HG03060 (cell line): Measurements from ENCODE around the gene PODNL1.

Experiments used
- ATAC-seq: cut with Tn5 transposase; IDR thresholded peaks from one replicate; pipeline ENCODE4 v1.9.1; 2021; ENCODE audit warnings: low read depth, moderate number of reproducible peaks; ENCODE audit not compliant: unreplicated experiment

Gene PODNL1

DNA sequence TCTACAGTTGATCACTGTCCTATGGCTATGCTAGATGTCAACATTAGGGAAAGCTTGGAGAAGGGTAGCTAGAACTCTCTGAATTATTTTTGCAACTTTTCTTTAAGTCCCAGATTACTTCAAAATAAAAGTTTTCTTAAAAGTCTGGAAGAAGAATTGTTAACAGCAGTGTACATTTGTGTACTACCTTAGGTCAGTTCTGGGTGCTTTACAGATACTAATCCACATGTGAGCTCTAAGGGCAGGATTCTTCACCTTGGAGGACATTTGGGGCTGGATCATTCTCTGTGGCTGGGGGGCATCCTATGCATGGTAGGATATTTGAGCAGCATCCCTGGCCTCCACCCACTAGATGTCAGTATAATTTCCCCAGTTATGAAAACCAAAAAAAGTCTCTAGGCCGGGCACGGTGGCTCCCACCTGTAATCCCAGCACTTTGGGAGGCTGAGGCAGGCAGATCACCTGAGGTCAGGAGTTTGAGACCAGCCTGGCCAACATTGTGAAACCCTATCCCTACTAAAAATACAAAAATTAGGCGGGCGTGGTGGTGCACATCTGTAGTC, 35.1 kb downstream of the PODNL1 start:
- ATAC-seq: no peak

DNA sequence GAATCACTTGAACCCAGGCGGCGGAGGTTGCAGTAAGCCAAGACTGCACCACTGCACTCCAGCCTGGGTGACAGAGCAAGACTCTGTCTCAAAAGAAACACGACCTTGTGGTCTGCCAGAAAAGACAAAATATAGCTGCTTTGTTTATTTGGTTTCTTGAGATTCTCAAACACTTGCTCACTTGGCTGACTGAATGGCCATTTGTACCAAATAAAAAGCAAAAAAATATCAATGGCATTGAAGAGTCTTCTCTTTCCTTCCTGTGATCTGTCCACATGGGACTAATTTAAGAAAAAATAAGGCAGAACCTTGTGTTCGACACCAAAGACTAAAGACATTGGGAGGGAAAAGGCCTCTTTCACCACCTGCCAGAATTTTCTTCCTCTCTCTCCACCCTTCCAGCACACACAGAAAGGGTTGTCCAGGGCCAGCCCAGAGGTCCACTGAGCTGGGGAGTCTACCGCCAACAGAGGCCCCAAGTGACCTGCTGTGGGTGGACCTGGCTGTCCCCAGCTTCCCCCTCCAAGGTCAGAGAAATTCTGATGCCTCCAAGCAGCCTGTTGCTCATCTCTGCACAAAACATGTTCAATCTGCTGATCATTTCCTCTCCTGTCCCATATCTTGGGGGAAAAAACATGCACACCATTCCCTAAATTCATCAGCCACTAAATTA, 38.2 kb downstream of the PODNL1 start:
- no peak for ATAC-seq

DNA sequence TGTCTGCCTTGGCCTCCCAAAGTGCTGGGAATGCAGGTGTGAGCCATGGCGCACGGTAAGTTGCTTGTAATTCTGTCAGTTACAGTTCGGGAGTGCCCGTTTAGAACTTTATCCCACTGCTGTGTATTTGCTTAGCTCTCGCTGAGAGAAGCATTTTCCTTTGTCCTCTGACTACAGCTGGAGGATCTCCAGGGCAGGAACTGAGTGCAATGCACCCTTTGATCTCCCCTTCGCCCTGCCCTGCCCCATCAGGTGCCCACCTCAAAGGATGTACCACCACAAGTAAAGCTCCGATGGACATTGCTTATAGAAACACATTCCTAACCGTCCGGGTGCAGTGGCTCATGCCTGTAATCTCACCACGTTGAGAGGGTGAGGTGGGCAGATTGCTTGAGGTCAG, 38.8 kb downstream of the PODNL1 start:
- no peak for ATAC-seq

DNA sequence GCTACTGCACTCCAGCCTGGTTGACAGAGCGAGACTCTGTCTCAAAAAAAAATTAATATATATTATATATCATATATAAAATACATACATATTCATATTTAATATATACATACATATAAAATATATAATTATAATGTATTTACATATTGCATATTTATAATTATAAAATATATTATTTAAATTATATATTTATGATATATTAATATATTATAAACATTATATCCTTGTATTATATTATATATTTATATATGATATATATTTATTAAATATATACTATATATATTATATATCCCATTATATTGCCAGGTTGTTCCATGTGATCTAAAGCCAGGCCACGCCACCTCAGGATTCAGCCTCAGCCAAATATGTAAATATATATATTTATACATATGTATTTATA, 42.0 kb downstream of the PODNL1 start:
- ATAC-seq: no peak

DNA sequence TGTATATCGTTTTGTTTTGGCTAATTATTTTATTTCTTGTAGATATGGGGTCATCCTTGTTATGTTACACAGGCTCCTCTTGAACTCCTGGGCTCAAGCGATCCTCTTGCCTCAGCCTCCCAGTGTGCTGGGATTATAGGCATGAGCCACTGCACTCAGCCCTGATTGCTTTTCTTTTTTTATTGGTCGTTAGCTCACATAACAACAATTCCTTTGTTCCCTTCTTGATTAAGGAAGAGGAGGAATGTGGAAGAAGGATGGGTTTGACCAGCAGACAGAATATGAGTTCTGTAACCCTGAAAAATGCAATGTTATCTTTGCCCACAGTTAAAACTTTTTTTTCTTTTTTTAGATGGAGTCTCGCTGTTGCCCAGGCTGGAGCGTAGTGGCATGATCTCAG, 43.7 kb downstream of the PODNL1 start:
- no peak for ATAC-seq

DNA sequence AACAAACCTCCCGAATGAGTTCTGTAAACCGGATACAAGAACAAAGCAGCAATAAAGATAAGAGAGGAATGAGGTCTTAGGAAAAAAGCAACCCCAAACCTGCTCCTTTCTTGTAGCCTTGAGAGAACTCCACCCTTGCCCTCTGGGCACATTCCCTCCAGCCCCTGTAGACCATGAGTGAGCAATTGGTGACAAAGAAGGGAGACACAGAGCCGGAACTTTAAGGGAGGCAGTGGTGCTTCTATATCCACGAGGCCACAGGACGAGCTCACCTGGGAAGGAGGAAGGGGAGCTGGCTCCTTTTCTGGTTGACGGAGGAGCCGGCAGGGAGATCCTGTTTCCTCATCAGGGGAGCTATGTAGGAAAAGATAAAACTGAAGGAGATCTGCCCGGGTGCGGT, 45.3 kb downstream of the PODNL1 start:
- ATAC-seq: no peak

DNA sequence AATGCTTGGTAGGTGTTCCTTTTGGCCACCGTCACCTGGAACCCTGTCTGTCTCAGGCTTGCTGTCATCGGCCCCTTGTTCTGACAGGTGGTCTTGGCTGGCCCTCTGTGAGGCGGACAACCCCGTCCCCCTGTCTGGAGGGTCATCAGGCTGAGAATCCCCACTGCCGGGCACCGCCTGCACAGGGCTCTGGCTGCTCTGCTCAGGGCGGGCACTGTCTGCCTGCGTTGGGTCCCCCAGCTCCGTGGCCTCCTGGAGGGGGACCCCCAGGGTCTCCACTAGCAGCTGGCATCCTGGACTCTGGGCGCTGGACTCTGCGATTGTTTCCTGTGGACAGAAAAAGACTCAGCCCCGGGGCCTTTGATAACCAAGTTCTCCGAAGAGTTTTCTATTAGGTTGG, 48.1 kb downstream of the PODNL1 start:
- no peak for ATAC-seq

DNA sequence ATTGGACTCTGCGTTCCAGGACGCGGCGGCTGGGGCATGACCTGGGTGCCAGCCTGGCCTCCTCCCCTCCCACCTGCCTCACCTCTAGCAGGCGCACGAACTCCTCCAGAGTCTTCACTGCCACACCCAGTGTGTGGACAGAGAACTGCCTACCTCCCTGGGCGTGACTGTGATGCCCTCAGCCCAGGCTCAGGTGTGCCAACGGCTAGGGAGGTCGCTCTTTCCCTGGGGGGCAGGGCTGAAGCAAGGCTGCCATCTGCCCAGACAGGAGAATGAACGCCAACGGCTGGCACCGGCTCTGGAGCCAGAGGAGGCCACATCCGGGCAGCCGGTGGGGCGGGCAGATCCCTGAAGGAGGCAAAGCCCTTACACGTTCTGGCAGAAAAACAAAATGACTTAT, 49.9 kb downstream of the PODNL1 start:
- no peak for ATAC-seq

DNA sequence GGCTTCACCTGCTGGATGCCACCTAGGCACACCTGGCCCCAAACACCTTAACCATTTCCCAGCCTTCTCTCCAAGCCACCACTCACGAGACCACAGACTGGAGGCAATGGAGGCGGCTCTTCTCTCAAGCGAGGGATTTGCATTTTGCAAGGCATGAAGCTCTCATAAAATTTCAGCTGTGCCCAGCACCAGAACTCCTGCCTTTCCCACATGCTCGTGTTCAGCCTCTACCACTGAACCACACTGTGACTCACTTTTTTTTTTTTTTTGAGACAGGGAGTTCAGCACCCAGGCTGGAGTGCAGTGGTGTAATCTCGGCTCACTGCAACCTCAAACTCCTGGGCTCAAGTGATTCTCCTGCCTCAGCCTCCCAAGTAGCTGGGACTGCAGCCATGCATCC, 50.7 kb downstream of the PODNL1 start:
- no peak for ATAC-seq

DNA sequence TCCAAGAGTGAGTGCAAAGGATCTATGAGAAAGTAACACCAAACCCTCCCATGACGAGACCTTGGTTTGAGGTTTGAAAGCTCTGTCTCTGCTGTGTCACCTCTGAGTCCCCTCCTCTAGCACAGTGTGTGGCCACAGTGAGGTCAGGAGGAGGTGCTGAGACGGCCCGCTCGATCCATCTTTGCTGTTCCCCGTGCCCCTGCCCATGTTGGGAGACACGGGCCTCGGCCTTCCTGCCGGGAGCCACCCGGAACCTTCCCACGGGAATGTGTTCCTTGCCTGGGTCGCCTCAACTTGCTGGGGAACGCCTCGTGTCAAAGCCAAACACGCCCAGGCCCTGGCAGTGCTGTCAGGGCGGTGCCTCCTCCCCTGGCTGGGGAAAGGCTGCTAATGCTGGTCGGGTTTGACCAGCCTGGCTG, 51.2 kb downstream of the PODNL1 start:
- ATAC-seq: no peak

DNA sequence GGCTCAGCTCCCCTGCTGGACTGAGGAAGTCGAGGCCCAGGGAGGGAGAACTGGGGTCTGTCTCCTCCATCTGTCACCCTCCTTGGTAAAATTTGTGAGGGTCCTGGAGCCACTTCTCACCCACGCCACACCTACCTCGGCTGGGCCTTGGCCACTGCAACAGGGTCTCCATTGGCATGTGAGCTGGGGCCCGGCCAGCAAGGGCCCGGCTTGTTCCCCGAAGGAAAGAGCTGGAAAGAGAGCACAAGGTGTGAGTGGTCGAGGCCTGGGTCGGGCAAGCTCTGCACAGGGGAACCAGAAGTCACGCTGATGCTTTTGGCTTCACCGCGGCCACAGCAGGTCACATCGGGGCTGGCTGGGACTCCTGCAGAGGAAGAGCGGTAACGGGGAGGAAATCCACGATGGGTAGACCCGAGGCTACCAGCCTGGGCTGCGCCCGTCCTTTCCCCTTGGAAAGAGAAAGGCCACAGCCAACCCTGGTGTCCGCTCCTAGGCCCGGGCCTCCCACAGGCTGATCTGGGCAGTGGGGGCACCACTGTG, 52.3 kb downstream of the PODNL1 start:
- no peak for ATAC-seq

DNA sequence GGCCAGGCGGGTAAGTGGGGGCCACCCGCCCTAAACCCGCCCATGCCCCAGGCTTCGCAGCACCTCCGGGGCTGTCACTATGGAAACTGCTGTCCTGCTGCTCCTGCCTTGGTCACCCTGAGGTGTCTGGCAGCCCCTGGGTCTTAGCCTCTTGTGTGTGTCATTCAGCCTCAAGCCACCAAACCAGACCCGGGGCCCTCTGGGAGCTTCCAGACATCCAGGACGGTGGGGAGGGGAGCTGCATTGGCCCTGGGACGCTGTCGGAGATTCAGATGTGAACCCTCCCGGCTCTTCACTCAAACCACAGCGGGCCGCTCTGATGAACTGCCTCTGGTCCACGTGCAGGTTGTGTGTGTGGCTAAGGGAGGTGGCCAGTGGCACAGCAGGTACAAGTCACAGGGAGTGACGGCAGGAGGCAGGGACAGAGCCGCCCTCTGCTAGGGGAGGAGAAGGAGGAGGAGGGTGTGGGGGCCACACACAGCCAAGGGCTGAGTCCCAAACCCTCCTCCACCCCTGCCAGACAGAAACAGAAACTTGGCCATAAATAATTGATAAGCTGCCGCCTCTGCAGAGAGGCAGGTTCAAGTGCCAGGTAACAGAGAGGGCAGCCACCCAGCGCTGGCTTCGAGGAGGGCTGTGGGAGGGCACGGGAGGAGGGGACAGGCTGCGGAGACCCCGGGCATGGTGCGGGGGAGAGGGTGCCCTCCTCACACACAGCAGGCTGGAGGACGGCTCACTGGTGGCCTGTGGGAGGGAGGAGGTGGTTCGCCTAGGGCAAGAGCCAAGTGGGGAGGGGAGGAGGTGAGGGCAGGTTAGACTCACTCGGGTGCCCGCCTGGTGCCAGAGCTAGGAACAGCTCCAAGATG, 53.3 kb downstream of the PODNL1 start:
- ATAC-seq: no peak

DNA sequence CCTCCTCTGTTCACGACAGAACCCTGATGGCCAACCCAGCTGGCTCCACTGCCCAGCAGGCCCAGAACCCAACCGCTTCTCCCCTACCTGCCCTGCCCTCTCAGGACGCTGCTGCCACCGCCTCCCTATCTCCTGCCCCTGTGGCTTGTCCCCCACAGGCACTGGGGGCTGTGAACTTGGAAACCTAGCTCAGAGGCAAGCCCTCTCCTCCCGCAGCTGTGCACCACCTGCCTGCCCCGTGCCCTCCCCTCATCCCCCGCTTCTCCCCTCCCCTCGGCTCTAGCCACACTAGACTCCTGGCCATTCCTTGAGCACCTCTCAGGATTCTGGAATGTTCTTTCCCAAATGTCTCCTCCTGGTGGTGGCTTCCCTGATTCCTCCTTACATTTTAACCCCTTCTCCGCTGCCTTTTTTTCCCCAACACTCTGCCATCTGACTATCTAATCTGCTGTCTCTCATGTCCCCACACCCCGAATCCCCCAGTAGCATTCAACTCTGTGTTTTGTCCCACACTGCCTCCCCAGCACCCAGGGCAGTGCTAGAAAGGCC, 54.6 kb downstream of the PODNL1 start:
- no peak for ATAC-seq

DNA sequence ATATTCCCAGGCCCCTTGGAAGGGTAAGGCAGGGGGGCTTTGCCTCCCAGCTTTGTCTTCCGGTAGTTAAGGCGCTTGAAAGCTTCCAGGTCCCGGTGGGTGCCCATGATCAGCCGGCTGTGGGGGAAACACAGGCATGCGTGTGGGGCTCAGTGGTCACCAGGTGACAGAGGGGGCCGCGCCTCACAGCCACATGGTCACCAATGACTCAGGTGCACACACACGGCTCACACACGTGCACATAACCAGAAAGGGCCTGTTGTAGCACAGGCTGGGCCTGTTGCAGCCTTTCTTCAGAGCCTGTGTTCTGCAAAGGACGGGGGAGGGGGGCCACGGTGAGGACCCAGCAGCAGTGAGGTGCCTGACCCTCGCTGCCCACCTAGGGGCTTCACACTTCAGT, 55.4 kb downstream of the PODNL1 start:
- no peak for ATAC-seq

DNA sequence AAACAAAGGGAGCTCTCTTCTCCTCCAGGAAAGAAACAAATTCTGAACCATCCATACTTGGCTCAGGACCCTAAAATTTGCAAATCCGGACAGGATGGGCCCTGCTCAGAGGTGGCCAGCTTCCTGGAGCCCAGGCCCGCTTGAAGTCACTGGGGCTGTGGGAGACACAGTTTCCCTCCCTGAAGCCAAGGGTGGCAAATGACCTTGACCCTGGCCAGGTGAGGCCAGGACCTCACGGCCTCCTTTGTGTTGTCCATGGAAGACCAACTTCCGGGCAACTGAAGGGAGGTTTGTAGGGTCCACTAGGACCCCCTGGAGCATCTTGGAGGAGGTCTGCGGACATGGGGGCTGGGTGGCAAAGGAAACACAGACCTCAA, 55.8 kb downstream of the PODNL1 start:
- ATAC-seq: no peak

DNA sequence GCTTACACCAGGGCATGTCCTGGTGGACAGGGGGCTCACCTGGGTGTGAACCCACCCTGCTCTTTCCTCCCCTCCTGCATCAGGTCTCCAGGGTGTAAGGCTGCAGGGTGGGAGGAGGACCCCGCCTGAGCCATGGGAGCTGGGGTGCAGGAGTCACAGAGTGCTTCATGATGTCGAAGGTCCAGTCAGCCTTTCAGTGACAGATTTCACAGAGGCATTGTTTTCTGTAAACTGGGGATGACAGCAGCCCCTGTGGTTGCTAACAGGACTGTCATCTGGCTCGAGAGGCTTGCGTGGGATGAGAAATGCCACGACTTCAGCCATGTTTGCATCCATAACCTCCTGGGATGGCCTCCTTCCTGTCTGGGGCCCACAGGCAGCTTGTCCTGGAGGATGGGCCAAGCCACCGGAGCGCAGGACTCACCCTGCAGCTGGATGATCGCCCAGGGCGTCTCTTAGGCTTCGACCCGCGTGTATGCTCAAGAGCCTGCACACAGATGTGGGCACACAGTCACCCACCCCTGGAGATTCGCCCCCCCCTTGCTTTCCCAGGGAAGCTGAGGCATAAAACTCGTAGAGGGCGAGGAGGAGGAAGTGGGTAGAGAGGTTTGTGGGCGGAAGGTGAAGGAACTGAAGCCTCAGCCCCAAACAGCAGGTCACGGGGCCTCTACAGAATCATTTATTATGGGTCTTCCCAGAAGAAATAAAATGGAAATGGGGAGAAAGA, 56.4 kb downstream of the PODNL1 start:
- ATAC-seq: no peak

DNA sequence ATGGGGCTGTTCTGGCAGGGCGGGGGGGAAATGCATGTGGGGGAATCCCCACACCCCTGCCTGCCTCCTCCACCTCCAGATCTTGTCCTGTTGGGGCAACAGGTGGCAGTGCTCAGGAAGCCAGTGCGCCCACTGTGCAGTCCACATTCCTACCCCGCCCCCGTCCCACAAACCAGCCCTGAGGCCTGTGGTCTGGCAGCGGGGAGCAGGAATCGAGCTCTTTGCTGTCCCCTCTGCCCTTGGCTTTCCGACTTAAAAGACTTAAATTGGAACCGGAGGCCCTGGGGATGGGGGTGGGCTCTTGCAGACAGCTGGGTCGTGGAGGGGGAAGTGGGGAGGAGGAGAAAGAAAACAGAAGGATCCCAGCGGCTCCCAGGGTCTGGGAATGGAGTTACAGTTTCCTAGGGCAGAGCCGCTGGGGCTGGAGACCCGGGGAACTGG, 56.9 kb downstream of the PODNL1 start:
- ATAC-seq: no peak
